ENCODE results near the gene FBXW4.

- TF ChIP-seq POLR2A (IDR thresholded peaks at IDR 0.05) (no peak), EP300 (IDR thresholded peaks at IDR 0.05) (no peak)
- TF ChIP-seq, protein P1, sequence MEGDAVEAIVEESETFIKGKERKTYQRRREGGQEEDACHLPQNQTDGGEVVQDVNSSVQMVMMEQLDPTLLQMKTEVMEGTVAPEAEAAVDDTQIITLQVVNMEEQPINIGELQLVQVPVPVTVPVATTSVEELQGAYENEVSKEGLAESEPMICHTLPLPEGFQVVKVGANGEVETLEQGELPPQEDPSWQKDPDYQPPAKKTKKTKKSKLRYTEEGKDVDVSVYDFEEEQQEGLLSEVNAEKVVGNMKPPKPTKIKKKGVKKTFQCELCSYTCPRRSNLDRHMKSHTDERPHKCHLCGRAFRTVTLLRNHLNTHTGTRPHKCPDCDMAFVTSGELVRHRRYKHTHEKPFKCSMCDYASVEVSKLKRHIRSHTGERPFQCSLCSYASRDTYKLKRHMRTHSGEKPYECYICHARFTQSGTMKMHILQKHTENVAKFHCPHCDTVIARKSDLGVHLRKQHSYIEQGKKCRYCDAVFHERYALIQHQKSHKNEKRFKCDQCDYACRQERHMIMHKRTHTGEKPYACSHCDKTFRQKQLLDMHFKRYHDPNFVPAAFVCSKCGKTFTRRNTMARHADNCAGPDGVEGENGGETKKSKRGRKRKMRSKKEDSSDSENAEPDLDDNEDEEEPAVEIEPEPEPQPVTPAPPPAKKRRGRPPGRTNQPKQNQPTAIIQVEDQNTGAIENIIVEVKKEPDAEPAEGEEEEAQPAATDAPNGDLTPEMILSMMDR (IDR thresholded peaks at IDR 0.05) = no peak
Measured at GRCh38 chr10:101686133-101686925, 8.6 kb downstream of the FBXW4 start.

Measured in upper lobe of left lung (tissue), 4 donors.